Measurements from ENCODE around the gene ITGB5. TPM values are rescaled to one million over a fixed set of nuclear protein-coding genes. Genes with fewer than 3 reads are reported as not detected.

ITGB5 gene
- total RNA-seq, 1 experiment from 2014 or later: 225 TPM

- H3K4me1 Mint-ChIP-seq (ENCODE audit: low read depth, unreplicated experiment): peaks cover 13% of the 10 kb centered on the region
- H3K9me3 Mint-ChIP-seq (ENCODE audit: low read depth, unreplicated experiment): no peaks in the 10 kb centered on the region
- peaks cover 29% of the 10 kb centered on the region for H3K36me3 Mint-ChIP-seq (ENCODE audit: insufficient read depth, unreplicated experiment)
- DNase-seq: no peak
- CTCF ChIA-PET: no interaction called here
- H3K27me3 Mint-ChIP-seq (ENCODE audit: unreplicated experiment): no peaks in the 10 kb centered on the region
- H3K4me3 Mint-ChIP-seq (ENCODE audit: low read depth, unreplicated experiment): no peak overlapping the region
- no peak overlapping the region for H3K27ac Mint-ChIP-seq (ENCODE audit: unreplicated experiment)
- intact Hi-C loops (cut with micrococcal nuclease; ENCODE audit: unreplicated experiment): no loop called here
- no peak for TF ChIP-seq CTCF (IDR thresholded peaks at IDR 0.05; ENCODE audit: unreplicated experiment)
- no TSS peak for BruUV-seq (replicated peaks)
Observed at GRCh38 chr3:124774327-124774718, 112.8 kb downstream of the ITGB5 start.

GRCh38 chr3:124773351-124774326 lies 113.5 kb downstream of the ITGB5 start:
- CTCF ChIA-PET: no interaction called here
- TF ChIP-seq CTCF (IDR thresholded peaks at IDR 0.05; ENCODE audit: unreplicated experiment): no peak
- no peak for DNase-seq
- Mint-ChIP-seq H3K4me3 (ENCODE audit: low read depth, unreplicated experiment) (no peak overlapping the region), H3K36me3 (ENCODE audit: insufficient read depth, unreplicated experiment) (peaks cover 31% of the 10 kb centered on the region), H3K27ac (ENCODE audit: unreplicated experiment) (no peak overlapping the region), H3K9me3 (ENCODE audit: low read depth, unreplicated experiment) (no peaks in the 10 kb centered on the region), H3K4me1 (ENCODE audit: low read depth, unreplicated experiment) (peaks cover 13% of the 10 kb centered on the region), H3K27me3 (ENCODE audit: unreplicated experiment) (no peaks in the 10 kb centered on the region)
- intact Hi-C loops (cut with micrococcal nuclease; ENCODE audit: unreplicated experiment): no loop called here
- BruUV-seq (replicated peaks): no TSS peak

- no peaks in the 10 kb centered on the region for H3K27me3 Mint-ChIP-seq (ENCODE audit: unreplicated experiment)
- CTCF ChIA-PET: interaction anchor here (0.6 to 0.7 kb wide), 2 partner anchors 166 to 411 kb away, joined by 3 to 6 read pairs; no protein-coding TSS in a partner anchor
- intact Hi-C loops (cut with micrococcal nuclease; ENCODE audit: unreplicated experiment): no loop called here
- no peak overlapping the region for H3K27ac Mint-ChIP-seq (ENCODE audit: unreplicated experiment)
- peaks cover 24% of the 10 kb centered on the region for H3K36me3 Mint-ChIP-seq (ENCODE audit: insufficient read depth, unreplicated experiment)
- no peak for DNase-seq
- no peak for TF ChIP-seq CTCF (IDR thresholded peaks at IDR 0.05; ENCODE audit: unreplicated experiment)
- BruUV-seq (replicated peaks): no TSS peak
- peaks cover 13% of the 10 kb centered on the region for H3K4me1 Mint-ChIP-seq (ENCODE audit: low read depth, unreplicated experiment)
- H3K9me3 Mint-ChIP-seq (ENCODE audit: low read depth, unreplicated experiment): no peaks in the 10 kb centered on the region
- no peak overlapping the region for H3K4me3 Mint-ChIP-seq (ENCODE audit: low read depth, unreplicated experiment)
Observed at GRCh38 chr3:124772081-124772831, 114.9 kb downstream of the ITGB5 start.

- H3K4me1 Mint-ChIP-seq (ENCODE audit: low read depth, unreplicated experiment): peaks cover 13% of the 10 kb centered on the region
- CTCF ChIA-PET: interaction anchor here (1.5 kb wide), 1 partner anchor 130 kb away, joined by 5 read pairs; no protein-coding TSS in a partner anchor
Observed at GRCh38 chr3:124771083-124771445, 116.1 kb downstream of the ITGB5 start.

More at GRCh38 chr3:124771083-124771445, 116.1 kb downstream of the ITGB5 start:
- Mint-ChIP-seq H3K9me3 (ENCODE audit: low read depth, unreplicated experiment) (no peaks in the 10 kb centered on the region), H3K36me3 (ENCODE audit: insufficient read depth, unreplicated experiment) (peaks cover 27% of the 10 kb centered on the region), H3K27me3 (ENCODE audit: unreplicated experiment) (no peaks in the 10 kb centered on the region), H3K27ac (ENCODE audit: unreplicated experiment) (no peak overlapping the region), H3K4me3 (ENCODE audit: low read depth, unreplicated experiment) (no peak overlapping the region)
- no peak for TF ChIP-seq CTCF (IDR thresholded peaks at IDR 0.05; ENCODE audit: unreplicated experiment)
- DNase-seq: no peak
- BruUV-seq (replicated peaks): no TSS peak
- intact Hi-C loops (cut with micrococcal nuclease; ENCODE audit: unreplicated experiment): no loop called here

All from Calu3 (cell line).